HG02943 (cell line): ENCODE measurements around the gene ZFAND3.

Source experiments
- ATAC-seq: cut with Tn5 transposase; IDR thresholded peaks from one replicate; pipeline ENCODE4 v1.9.1; 2021; ENCODE audit warnings: mild to moderate bottlenecking, low read depth, moderate library complexity; ENCODE audit not compliant: unreplicated experiment

The ZFAND3 gene

GRCh38 chr6:38068854-38069590 is 249.5 kb downstream of the ZFAND3 start:
- no peak for ATAC-seq

GRCh38 chr6:38077488-38078030 is 258.0 kb downstream of the ZFAND3 start:
- no peak for ATAC-seq

GRCh38 chr6:38078671-38079070 is 259.1 kb downstream of the ZFAND3 start:
- no peak for ATAC-seq

GRCh38 chr6:38079107-38079506 is 259.6 kb downstream of the ZFAND3 start:
- ATAC-seq, result no peak

GRCh38 chr6:38079537-38079936 is 260.0 kb downstream of the ZFAND3 start:
- no peak for ATAC-seq

- no peak for ATAC-seq
Observed at GRCh38 chr6:38080360-38080759, 260.8 kb downstream of the ZFAND3 start.

- no peak for ATAC-seq
Observed at GRCh38 chr6:38080889-38081288, 261.4 kb downstream of the ZFAND3 start.

- ATAC-seq, result no peak
Observed at GRCh38 chr6:38085031-38085430, 265.5 kb downstream of the ZFAND3 start.

GRCh38 chr6:38086346-38086745 is 266.8 kb downstream of the ZFAND3 start:
- no peak for ATAC-seq

GRCh38 chr6:38088010-38088409 is 268.5 kb downstream of the ZFAND3 start:
- no peak for ATAC-seq

- ATAC-seq, result no peak
Observed at GRCh38 chr6:38088829-38089228, 269.3 kb downstream of the ZFAND3 start.

- ATAC-seq, result no peak
Observed at GRCh38 chr6:38091613-38092012, 272.1 kb downstream of the ZFAND3 start.

GRCh38 chr6:38092465-38092864 is 272.9 kb downstream of the ZFAND3 start:
- ATAC-seq, result no peak

GRCh38 chr6:38092964-38093363 is 273.4 kb downstream of the ZFAND3 start:
- no peak for ATAC-seq

- ATAC-seq, result no peak
Observed at GRCh38 chr6:38095054-38095453, 275.5 kb downstream of the ZFAND3 start.

- ATAC-seq, result no peak
Observed at GRCh38 chr6:38099221-38099620, 279.7 kb downstream of the ZFAND3 start.

- no peak for ATAC-seq
Observed at GRCh38 chr6:38100380-38100779, 280.9 kb downstream of the ZFAND3 start.

- ATAC-seq, result no peak
Observed at GRCh38 chr6:38103921-38104320, 284.4 kb downstream of the ZFAND3 start.

- no peak for ATAC-seq
Observed at GRCh38 chr6:38105066-38105465, 285.5 kb downstream of the ZFAND3 start.

GRCh38 chr6:38107073-38107472 is 287.5 kb downstream of the ZFAND3 start:
- no peak for ATAC-seq

GRCh38 chr6:38110481-38110971 is 291.0 kb downstream of the ZFAND3 start:
- ATAC-seq, result no peak

GRCh38 chr6:38112181-38112580 is 292.7 kb downstream of the ZFAND3 start:
- no peak for ATAC-seq
